Activated CD4-positive, CD25-positive, alpha-beta regulatory T cell treated with anti-CD3 and anti-CD28 coated beads, Interleukin-2, amount 50 U/mL, for 72 hours (primary cell): ENCODE data around the gene PBRM1.

Experiments
- DNase-seq: peaks from one replicate; pipeline ENCODE4 v3.0.0; 2021

Gene PBRM1

GRCh38 chr3:52655895-52656294 is 29.8 kb downstream of the PBRM1 start:
- DNase-seq: no peak

DNA sequence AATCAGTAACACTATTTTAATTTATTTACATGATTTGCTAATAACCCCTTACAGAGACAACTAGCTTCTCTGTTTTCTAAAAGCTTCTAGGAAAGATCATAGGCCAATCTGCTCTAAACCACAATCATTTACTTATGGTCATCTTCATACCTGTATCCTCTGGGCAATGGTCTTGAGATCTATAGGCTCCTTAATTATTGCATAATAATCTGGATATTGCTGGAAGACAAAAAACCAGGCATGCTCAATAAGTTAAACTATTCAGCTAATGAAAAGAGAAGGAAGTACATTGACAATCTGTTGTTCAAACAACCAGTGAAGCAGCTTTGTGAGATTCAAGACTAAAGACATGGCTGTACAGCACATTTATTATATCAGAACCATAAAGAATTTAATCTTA is 34.1 kb downstream of the PBRM1 start:
- no peak for DNase-seq

GRCh38 chr3:52650439-52650838 is 35.3 kb downstream of the PBRM1 start:
- DNase-seq: no peak

DNA sequence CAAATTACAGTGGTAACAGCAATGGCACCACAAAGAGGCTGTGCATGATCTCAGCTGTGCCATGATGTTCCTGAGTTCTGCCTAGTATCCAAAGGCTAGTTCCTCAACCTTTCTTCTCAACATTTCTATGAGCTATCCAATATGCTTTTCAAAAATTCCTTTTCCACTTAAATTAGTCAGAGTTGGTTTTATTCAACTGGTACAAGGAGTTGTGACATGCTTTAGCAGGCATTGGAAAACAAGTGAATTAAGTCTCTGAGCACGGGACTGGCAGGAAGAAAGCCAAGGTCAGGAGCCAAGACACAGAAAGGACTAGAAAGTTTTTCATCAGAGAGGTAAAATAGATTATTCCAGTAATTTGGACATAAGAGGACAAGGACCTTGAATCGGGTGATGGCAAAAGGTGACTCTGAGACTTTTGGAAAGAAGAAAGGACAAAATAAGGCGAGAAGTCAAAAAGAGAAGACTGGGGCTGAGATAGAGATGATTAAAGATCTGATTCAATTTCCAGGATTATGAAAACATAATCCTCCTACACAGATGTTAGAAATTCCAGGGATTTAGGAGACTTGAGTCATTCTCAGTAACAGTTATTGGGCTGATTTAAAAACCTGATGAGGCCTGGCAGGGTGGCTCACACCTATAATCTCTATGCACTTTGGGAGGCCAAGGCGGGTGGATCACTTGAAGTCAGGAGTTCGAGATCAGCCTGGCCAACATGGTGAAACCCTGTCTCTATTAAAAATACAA is 36.1 kb downstream of the PBRM1 start:
- DNase-seq: no peak

DNA sequence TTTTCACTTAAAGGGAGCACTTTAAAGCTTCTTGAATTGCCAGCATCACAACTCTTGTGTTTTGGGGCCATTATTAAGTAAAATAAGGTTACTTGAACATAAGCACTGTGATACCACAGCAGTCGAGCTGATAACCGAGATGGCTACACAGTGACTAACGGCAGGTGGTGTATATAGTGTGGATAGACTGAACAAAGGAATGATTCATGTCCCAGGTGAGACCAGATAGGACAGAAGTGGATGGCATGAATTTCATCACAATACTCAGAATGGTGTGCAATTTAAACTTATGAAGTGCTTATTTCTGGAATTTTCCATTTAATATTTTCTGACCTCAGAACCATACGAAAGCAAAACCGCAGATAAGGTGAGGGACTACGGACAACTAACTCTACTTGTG is 40.2 kb downstream of the PBRM1 start:
- DNase-seq: no peak

DNA sequence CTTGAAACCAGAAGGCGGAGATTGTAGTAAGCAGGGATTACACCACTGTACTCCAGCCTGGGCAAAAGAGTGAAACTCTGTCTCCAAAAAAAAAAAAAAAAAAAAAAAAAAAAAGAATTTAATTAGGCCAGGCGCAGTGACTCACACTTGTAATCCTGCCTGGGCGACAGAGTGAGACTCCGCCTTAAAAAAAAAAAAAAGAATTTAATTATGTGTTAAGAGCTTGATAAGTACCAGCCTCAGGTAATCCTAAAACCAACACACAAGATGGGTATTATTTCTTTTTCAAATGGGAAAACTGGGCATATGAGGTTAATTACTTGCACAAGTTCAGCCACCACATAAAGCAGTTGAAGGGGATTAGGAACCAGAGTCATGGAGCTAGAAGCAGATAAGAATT is 49.0 kb downstream of the PBRM1 start:
- DNase-seq: no peak

- DNase-seq: no peak
Measured at GRCh38 chr3:52633786-52634185, 51.9 kb downstream of the PBRM1 start.

DNA sequence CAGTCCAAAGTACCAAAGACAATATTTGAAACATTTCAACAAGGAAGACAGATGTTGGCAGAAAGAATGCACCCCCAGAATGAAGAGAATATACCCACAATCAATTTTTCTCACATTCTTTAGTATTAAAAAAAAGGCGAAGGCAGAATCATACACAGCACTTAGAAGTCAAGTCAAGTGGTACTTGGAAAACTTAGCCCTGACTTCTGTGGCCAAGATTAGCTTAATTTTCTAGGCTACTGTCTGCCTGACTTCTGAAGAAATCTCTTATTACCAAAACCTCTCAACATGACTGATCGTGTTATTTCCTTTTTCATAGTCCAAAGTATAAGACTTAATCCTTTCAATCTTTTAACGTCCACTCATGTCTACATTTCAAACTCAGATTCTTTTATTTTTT is 60.7 kb downstream of the PBRM1 start:
- no peak for DNase-seq

GRCh38 chr3:52623234-52623792 is 62.4 kb downstream of the PBRM1 start:
- DNase-seq: no peak

GRCh38 chr3:52620580-52620979 is 65.1 kb downstream of the PBRM1 start:
- no peak for DNase-seq

DNA sequence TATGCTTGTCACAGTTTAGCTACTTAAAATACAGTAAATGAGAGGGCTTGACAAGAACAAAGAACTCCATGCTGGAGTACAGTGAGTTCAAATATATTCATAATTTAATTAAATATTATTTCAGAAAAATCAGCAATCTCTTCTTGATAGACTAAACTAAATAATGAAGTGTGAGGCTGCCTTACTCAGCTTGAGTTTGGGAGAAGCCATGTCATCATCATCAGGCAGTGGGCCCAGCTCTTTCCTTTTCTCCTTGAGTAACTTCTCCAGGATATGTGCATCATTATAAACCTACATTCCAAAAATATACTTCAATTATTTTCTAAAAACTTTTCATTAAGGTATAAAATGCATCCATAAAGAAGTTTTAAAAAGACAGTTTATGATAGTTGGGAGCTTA is 70.5 kb downstream of the PBRM1 start:
- no peak for DNase-seq

GRCh38 chr3:52614689-52615088 is 71.0 kb downstream of the PBRM1 start:
- no peak for DNase-seq

DNA sequence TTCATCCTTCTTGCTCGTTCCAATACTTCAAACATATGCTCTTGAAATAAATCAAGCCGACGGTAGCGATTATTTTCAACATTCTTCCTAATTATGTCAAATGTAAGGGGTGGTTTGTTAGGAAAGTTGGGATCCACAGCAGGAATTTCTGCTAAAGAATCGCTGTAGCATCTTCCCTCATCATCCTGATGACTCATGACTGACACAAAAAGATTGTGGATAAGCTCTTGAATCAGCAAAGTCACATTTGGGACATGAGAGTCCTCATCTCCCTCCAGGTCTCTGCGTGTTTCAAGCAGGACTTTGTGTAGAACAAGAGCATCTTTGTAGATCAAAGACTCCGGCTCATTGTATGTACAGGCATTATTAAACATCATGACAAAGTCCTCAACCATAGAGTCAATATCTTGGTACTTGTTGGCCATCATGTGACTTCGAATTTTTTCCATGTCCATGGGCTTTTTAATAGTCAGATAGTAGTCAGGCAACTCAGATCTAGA is 76.3 kb downstream of the PBRM1 start:
- DNase-seq: no peak

DNA sequence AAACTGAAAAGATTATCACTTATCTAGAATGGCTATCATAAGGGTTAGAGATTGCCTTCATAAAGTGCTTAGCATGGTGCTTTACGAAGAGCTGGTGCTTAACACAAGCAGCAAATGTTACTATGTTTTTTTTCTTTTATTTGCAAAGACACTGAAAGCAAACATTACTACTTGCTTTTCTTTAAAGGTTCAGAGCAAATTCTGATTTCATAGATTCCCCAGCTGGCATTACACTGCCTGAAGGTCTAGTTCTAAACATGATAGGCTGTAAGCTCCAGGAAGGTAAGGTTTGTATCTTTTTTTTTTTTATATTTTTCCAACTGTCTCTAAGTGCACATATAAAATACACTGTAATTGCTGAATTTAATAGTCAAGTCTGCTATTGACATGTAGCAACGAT is 77.4 kb downstream of the PBRM1 start:
- no peak for DNase-seq

DNA sequence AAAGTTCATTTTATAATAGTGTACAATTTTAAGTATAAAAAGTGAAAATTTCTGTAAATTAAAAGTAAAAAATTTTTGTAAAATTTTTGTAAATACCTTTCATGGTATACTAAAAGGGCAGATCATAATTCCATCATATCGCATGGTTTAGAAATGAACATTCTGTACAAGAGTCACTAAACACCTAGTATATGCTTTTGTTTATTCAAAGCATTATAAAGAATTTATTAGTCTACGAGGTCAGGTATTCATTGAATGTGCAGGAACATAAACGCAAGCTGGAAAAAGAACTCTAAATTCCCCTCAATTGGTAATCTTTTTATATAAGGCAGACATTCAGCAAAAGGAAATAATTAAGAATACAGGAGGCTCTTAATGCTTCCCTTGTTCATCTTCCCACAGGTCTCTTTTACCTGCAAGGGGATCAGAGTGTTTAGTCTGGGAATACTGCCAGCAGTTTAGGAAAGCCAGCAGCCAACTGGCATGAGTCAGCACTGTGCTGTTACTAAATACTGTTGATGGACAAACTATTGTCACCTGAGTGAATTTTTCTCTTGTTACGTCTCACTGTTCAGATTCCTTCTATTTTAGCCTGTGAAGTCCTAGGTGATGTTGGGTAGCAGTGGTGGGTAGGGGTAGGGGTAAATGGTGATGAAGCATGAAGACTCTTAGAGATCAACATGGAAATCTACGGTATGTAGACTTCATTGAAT is 79.2 kb downstream of the PBRM1 start:
- DNase-seq: no peak

DNA sequence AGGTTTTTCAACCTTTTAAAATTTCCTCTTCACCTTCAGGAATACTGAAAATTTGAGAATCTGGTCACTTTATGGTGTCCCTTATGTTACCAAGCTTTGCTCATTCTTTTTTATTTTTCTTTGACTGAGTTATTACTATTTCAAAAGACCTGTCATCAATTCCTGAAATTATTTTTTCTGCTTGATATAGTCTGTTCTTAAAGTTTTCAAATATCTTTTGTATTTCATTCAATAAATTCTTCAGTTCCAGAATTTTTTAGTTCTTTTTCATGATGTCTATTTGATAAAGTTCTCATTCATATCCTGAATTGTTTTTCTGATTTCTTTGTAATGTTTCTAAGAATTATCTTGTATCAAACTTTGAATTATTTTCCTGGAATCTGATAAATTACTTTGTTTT is 85.5 kb downstream of the PBRM1 start:
- no peak for DNase-seq

- DNase-seq: no peak
Measured at GRCh38 chr3:52596658-52597265, 89.0 kb downstream of the PBRM1 start.

GRCh38 chr3:52593103-52593502 is 92.6 kb downstream of the PBRM1 start:
- DNase-seq: no peak

DNA sequence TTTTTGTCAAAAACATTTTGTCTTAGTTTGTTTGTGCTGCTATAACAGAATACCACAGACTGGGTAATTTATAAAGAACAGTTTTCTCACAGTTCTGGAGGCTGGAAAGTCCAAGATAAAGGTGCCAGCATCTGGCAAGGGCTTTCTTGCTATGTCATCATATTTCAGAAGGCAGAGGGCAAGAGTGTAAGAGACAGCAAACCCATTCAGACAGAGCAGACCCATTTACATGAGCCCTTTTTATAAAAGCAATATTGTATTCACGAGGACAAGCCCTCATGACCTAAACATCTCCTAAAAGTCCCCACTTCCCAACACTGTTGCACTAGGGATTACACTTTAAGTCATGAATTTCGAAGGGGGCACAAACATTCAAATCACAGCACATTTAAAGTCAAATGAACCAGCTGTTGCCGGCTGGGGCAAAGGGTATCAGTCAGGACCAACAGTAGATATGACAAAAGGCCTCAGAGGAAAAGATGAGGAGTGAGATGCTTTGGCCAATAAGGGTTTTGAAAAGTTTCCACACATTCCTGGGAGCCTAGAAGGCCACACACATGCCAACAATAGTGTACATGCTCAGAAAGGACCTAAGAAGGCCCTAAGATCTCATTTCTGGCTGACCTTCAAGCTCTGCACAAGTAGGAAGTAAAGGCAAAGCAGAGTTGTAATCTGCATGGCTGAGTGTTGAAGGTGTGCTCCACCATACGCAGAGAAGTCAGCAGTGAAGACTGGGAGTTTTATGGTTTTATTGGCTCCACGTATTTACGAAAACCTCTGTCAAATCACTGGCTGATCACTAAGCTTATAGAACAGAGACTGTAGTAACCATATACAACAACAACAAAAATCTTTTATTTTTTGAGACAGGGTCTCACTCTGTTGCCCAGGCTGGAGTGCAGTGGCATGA is 111.4 kb downstream of the PBRM1 start:
- no peak for DNase-seq

DNA sequence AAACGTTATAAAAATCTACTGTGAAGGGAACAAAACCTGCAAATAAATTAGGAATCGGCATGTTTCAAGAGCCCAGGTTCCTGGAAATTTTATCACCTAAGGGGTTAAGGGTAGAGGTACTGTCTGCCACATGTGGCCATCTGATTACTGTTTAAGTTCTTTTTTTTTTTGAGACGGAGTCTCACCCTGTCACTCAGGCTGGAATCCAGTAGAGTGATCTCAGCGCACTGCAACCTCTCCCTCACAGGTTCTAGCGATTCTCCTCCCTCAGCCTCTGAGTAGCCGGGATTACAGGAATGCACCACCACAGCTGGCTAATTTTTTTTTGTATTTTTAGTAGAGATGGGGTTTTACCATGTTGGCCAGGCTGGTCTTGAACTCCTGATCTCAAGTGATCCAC is 113.5 kb downstream of the PBRM1 start:
- no peak for DNase-seq

- DNase-seq: no peak
Measured at GRCh38 chr3:52570076-52570475, 115.6 kb downstream of the PBRM1 start.

DNA sequence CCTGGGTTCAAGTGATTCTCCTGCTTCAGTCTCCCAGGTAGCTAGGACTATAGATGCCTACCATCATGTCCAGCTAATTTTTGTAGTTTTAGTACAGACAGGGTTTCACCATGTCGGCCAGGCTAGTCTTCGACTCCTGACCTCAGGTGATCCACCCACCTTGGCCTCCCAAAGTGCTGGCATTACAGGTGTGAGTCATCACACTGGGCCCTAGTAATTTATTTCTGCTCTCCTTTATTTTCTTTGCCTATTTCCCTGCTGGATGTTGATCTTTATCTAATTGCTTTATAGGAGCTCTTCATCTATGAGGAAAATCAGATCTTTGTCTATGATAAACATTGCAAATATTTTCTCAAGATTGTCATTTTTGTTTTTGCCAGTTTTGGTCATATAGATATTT is 117.6 kb downstream of the PBRM1 start:
- DNase-seq: no peak

GRCh38 chr3:52563984-52564383 is 121.7 kb downstream of the PBRM1 start:
- no peak for DNase-seq
